B cell (primary cell): Measurements from ENCODE around the gene CMTR1. TPM values are rescaled to one million over a fixed set of nuclear protein-coding genes. Genes with fewer than 3 reads are reported as not detected.

Experiments
- ATAC-seq: fragments of 200-7000 bp; cut with Tn5 transposase; one replicate; pipeline ENCODE4 v1.10.0; 2021; ENCODE audit warnings: low read depth, mild to moderate bottlenecking, moderate number of reproducible peaks, moderate library complexity
- CTCF ChIA-PET: fragments of 350-600 bp; sonication (Branson Sonifier 250); formaldehyde crosslinking; loops from one replicate; lab custom pipeline; 2021; ENCODE audit warnings: antibody characterized with exemption, inconsistent platforms; lab: Charles Lee
- POLR2A ChIA-PET: fragments of 350-600 bp; sonication (Branson Sonifier 250); formaldehyde crosslinking; loops from one replicate; lab custom pipeline; 2021; ENCODE audit warnings: antibody characterized with exemption; lab: Charles Lee
- DNase-seq: peaks from one replicate; pipeline ENCODE4 v3.0.0; 2013
- H2AFZ ChIP-seq: 2 replicates; pipeline ENCODE4 v1.6.1; 2012; ENCODE audit warnings: mild to moderate bottlenecking, low read depth, low read length; ENCODE audit not compliant: insufficient read depth, poor library complexity, severe bottlenecking
- H3K27ac ChIP-seq, 2 donors: 1 replicate in 1 of 2; 2 replicates in 1 of 2; pipeline ENCODE4 v1.5.1; 2012 to 2013; ENCODE audit warnings: low read length in 2 of 2, mild to moderate bottlenecking in 2 of 2, moderate library complexity in 1 of 2
- H3K27me3 ChIP-seq, 4 experiments: fragments of 200-600 bp in 1 of 4; sonication (generic) in 1 of 4; replicated peaks in 1 of 4; 1 replicate in 2 of 4; 2 replicates in 2 of 4; pipeline versions ENCODE4 v1.6.1 to v1.7.0; 2013 to 2016; ENCODE audit warnings: low read length in 3 of 4, mild to moderate bottlenecking in 2 of 4, mixed read lengths in 1 of 4, moderate library complexity in 1 of 4; ENCODE audit not compliant: insufficient read depth in 4 of 4, control insufficient read depth in 3 of 4; ENCODE audit errors: control extremely low read depth in 1 of 4
- H3K36me3 ChIP-seq, 2 experiments: replicated peaks in 1 of 2; 1 replicate in 1 of 2; 2 replicates in 1 of 2; pipeline versions ENCODE4 v1.6.1 to v1.7.1; 2013; ENCODE audit warnings: low read length in 1 of 2; ENCODE audit not compliant: insufficient read depth in 2 of 2, control insufficient read depth in 1 of 2; ENCODE audit errors: control extremely low read depth in 1 of 2, extremely low read depth in 1 of 2
- H3K4me1 ChIP-seq, 2 donors: fragments of 200-600 bp in 1 of 2; sonication (generic) in 1 of 2; 1 replicate in 1 of 2; 2 replicates in 1 of 2; pipeline versions ENCODE4 v1.5.1 to v1.6.1; 2013 to 2017; ENCODE audit warnings: low read length in 2 of 2; ENCODE audit not compliant: control insufficient read depth in 2 of 2, insufficient read depth in 2 of 2
- H3K4me2 ChIP-seq: replicated peaks from 2 replicates; pipeline ENCODE3; 2012; ENCODE audit warnings: mild to moderate bottlenecking, low read depth, low read length; ENCODE audit not compliant: poor library complexity, severe bottlenecking
- H3K4me3 ChIP-seq, 5 experiments: fragments of 200-600 bp in 1 of 5; sonication (generic) in 1 of 5; 1 replicate in 3 of 5; 2 replicates in 2 of 5; pipeline versions ENCODE4 v1.5.1 to v1.7.0; 2011 to 2016; ENCODE audit warnings: low read length in 4 of 5, mild to moderate bottlenecking in 4 of 5, low read depth in 2 of 5, control low read depth in 1 of 5, moderate library complexity in 1 of 5; ENCODE audit not compliant: insufficient read depth in 1 of 5; ENCODE audit errors: control extremely low read depth in 1 of 5, extremely low read depth in 1 of 5
- H3K79me2 ChIP-seq: fragments of 200-600 bp; sonication (generic); one replicate; pipeline ENCODE4 v1.6.0; 2016; ENCODE audit warnings: low read length; ENCODE audit not compliant: control insufficient read depth, insufficient read depth
- H3K9ac ChIP-seq: fragments of 200-600 bp; sonication (generic); 2 replicates; pipeline ENCODE4 v1.6.1; 2017; ENCODE audit warnings: mild to moderate bottlenecking, low read length, moderate library complexity
- H3K9me3 ChIP-seq, 3 donors: one replicate each; pipeline versions ENCODE4 v1.6.1 to v1.7.1; 2013; ENCODE audit warnings: low read length in 2 of 3; ENCODE audit not compliant: control insufficient read depth in 2 of 3, insufficient read depth in 1 of 3; ENCODE audit errors: control extremely low read depth in 1 of 3
- H4K20me1 ChIP-seq: 2 replicates; pipeline ENCODE4 v1.6.0; 2012; ENCODE audit warnings: mild to moderate bottlenecking, low read length; ENCODE audit not compliant: insufficient read depth, control insufficient read depth, poor library complexity, severe bottlenecking
- H3K27ac Mint-ChIP-seq: one replicate; pipeline ENCODE4 v1.8.0; 2021; ENCODE audit warnings: mixed read lengths
- H3K27me3 Mint-ChIP-seq: one replicate; pipeline ENCODE4 v1.8.0; 2021; ENCODE audit warnings: mixed read lengths
- H3K4me1 Mint-ChIP-seq: one replicate; pipeline ENCODE4 v1.8.0; 2021; ENCODE audit warnings: mixed read lengths
- H3K4me3 Mint-ChIP-seq: one replicate; pipeline ENCODE4 v1.8.0; 2021; ENCODE audit warnings: mixed read lengths
- H3K9me3 Mint-ChIP-seq: one replicate; pipeline ENCODE4 v1.8.0; 2022; ENCODE audit warnings: mixed read lengths; ENCODE audit not compliant: insufficient read depth
- CTCF ChIP-seq: fragments of 200-600 bp; IDR thresholded peaks from one replicate; pipeline ENCODE4 v1.8.0; 2022; ENCODE audit warnings: antibody characterized with exemption, mild to moderate bottlenecking
- EZH2 ChIP-seq: IDR thresholded peaks from 2 replicates; pipeline ENCODE4 v1.6.1; 2012; ENCODE audit warnings: borderline replicate concordance, low read depth, mild to moderate bottlenecking, moderate library complexity, low read length; ENCODE audit not compliant: insufficient read depth, poor library complexity, severe bottlenecking
- WGBS: methylation state at CpG from one replicate; pipeline ENCODE4 v1.1.5; 2013; ENCODE audit warnings: missing lambda C conversion rate; ENCODE audit not compliant: insufficient coverage; 5-methylcytosine and 5-hydroxymethylcytosine counted together
- intact Hi-C: fragments of 100-400 bp; cut with micrococcal nuclease; formaldehyde crosslinking; loops from one replicate; pipeline ENCODE4 v1.10.0; 2022
- polyA plus RNA-seq: library from polyadenylated mRNA; depleted of rRNA; stranded (reverse); fragments of >200 nt; gene quantifications from 2 replicates; pipeline ENCODE4 v1.2.3, GENCODE V29; 2012
- total RNA-seq, 2 donors: library from RNA; stranded (reverse); fragments of 120-200 nt in 1 of 2; gene quantifications; 1 replicate in 1 of 2; 2 replicates in 1 of 2; pipeline versions ENCODE4 v1.2.3 to v1.2.4, GENCODE V29; 2013 to 2022

CMTR1 gene
- total and polyA plus RNA-seq, 2 donors (not counting 1 experiment from before 2014, with no cell fraction given), result 46.0 to 82.9 TPM

- Mint-ChIP-seq H3K9me3 (no peaks in the 10 kb centered on the region), H3K4me3 (no peak overlapping the region), H3K27ac (no peak overlapping the region), H3K4me1 (peaks cover 26% of the 10 kb centered on the region), H3K27me3 (peaks cover 4% of the 10 kb centered on the region)
- no peak overlapping the region for H3K27ac ChIP-seq
- H3K36me3 ChIP-seq, result no peaks in the 10 kb centered on the region
- H3K9me3 ChIP-seq, result peaks cover 0 to 5% (median 0%) of the 10 kb centered on the region in 3 donors
- peaks cover 23 to 35% of the 10 kb centered on the region in 2 donors for H3K4me1 ChIP-seq
- no peak for DNase-seq
- no peak for TF ChIP-seq EZH2
- TF ChIP-seq CTCF, result no peak
- no peaks in the 10 kb centered on the region for H4K20me1 ChIP-seq
- no peak overlapping the region for H3K4me2 ChIP-seq
- no peaks in the 10 kb centered on the region for H3K79me2 ChIP-seq
- WGBS, result 56% methylated on average over 4 of the region's 5 CpGs
- ATAC-seq, result no peak
- CTCF ChIA-PET, result no interaction called here
- no peak overlapping the region for H2AFZ ChIP-seq
- POLR2A ChIA-PET, result no interaction called here
- intact Hi-C loops, result no loop called here
- H3K9ac ChIP-seq, result no peak overlapping the region
- H3K4me3 ChIP-seq, result no peak overlapping the region
- H3K27me3 ChIP-seq, result peaks cover 0 to 7% (median 0%) of the 10 kb centered on the region in 4 experiments
These were observed 81.3 kb downstream of the CMTR1 start for GRCh38 chr6:37514321-37514771.

DNA sequence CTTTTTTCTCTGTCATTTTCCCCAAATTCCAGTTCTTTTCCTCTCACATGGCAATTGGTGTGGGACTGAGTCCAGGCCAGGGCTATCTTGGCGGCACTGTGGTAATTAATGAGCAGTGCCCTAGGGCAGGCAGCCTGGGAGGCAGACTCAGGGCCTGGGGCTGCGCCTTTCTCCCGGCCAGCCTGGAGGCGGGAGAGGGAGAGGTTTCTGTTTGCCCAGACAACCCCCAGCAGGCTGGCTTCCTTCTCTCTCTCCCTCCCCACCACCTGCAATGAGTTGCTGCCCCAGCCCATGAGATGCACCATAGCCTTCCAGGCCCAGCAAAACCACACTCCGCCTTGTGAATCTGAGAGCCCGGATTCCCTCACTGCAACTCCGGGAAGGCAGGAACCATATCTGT, 81.8 kb downstream of the CMTR1 start:
- Histone ChIP-seq H3K36me3 (no peaks in the 10 kb centered on the region), H4K20me1 (no peaks in the 10 kb centered on the region), H3K4me2 (peak overlapping the region; percentile 11), H3K27me3 (peaks cover 0 to 7% (median 0%) of the 10 kb centered on the region in 4 experiments), H3K79me2 (no peaks in the 10 kb centered on the region), H2AFZ (no peak overlapping the region), H3K27ac (no peak overlapping the region), H3K9me3 (peaks cover 0 to 8% (median 0%) of the 10 kb centered on the region in 3 donors), H3K4me3 (no peak overlapping the region), H3K9ac (no peak overlapping the region), H3K4me1 (peaks cover 23 to 35% of the 10 kb centered on the region in 2 donors)
- CTCF ChIA-PET, result no interaction called here
- peak overlapping the region; percentile 32 for H3K27ac Mint-ChIP-seq
- ATAC-seq (no peak), DNase-seq (no peak)
- H3K4me1 Mint-ChIP-seq, result peaks cover 26% of the 10 kb centered on the region
- WGBS, result 88% methylated on average over 5 of the region's 7 CpGs
- POLR2A ChIA-PET, result no interaction called here
- intact Hi-C loops, result no loop called here
- TF ChIP-seq CTCF (no peak), EZH2 (no peak)
- H3K9me3 Mint-ChIP-seq, result no peaks in the 10 kb centered on the region
- H3K27me3 Mint-ChIP-seq, result peaks cover 4% of the 10 kb centered on the region
- H3K4me3 Mint-ChIP-seq, result no peak overlapping the region
